H1 (cell line): ENCODE results near the gene DNMT3B. TPM values are rescaled to one million over a fixed set of nuclear protein-coding genes. Genes with fewer than 3 reads are reported as not detected.

Experiments used
- CTCF ChIA-PET: fragments of 300-600 bp; sonication (Branson Sonifier 250); formaldehyde crosslinking; loops from one replicate; lab custom pipeline; 2021; ENCODE audit not compliant: partially characterized antibody; lab: Charles Lee
- POLR2A ChIA-PET: fragments of 300-600 bp; sonication (Branson Sonifier 250); formaldehyde crosslinking; loops from one replicate; lab custom pipeline; 2021; ENCODE audit warnings: inconsistent platforms; ENCODE audit not compliant: partially characterized antibody; lab: Charles Lee
- DNase-seq, 2 experiments: peaks; one replicate each; pipeline versions ENCODE4 v3.0.0 to v3.0.0-alpha.2; 2010 to 2022; ENCODE audit warnings: low spot score in 2 of 2, low read depth in 1 of 2, mixed read lengths in 1 of 2
- FAIRE-seq: peaks from 2 replicates; lab custom pipeline; 2011; peaks lifted over from hg19 to GRCh38; lab: Jason Lieb, UNC
- H2AFZ ChIP-seq: 2 replicates; pipeline ENCODE4 v1.8.1; 2012; ENCODE audit warnings: low read length, inconsistent platforms
- H2AK5ac ChIP-seq: 2 replicates; pipeline ENCODE4 v1.6.1; 2013; ENCODE audit warnings: low read depth, low read length
- H2BK120ac ChIP-seq: replicated peaks from 2 replicates; pipeline ENCODE3; 2013; ENCODE audit warnings: low read depth, low read length, inconsistent platforms
- H2BK12ac ChIP-seq: 2 replicates; pipeline ENCODE4 v1.6.1; 2013; ENCODE audit warnings: low read depth, low read length
- H2BK15ac ChIP-seq: 2 replicates; pipeline ENCODE4 v1.6.1; 2013; ENCODE audit warnings: low read length
- H2BK20ac ChIP-seq: 2 replicates; pipeline ENCODE4 v1.6.1; 2013; ENCODE audit warnings: low read length
- H2BK5ac ChIP-seq: 2 replicates; pipeline ENCODE4 v1.6.1; 2013; ENCODE audit warnings: low read depth, low read length
- H3K14ac ChIP-seq: 2 replicates; pipeline ENCODE4 v1.6.1; 2013; ENCODE audit warnings: inconsistent platforms; ENCODE audit not compliant: insufficient read length
- H3K18ac ChIP-seq: 2 replicates; pipeline ENCODE4 v1.6.1; 2013; ENCODE audit warnings: low read length; ENCODE audit errors: extremely low read depth
- H3K23ac ChIP-seq: 2 replicates; pipeline ENCODE4 v1.6.1; 2013; ENCODE audit warnings: inconsistent platforms; ENCODE audit not compliant: insufficient read length
- H3K23me2 ChIP-seq: 2 replicates; pipeline ENCODE4 v1.6.1; 2013; ENCODE audit warnings: low read depth, low read length
- H3K27ac ChIP-seq: 2 replicates; pipeline ENCODE4 v1.6.1; 2011; ENCODE audit warnings: low read depth, low read length, inconsistent platforms
- H3K27me3 ChIP-seq, 4 experiments: replicated peaks in 1 of 4; 1 replicate in 1 of 4; 2 replicates in 3 of 4; pipeline versions ENCODE4 v1.6.1 to v1.8.1; 2011 to 2013; ENCODE audit warnings: low read length in 3 of 4, mild to moderate bottlenecking in 3 of 4, inconsistent platforms in 2 of 4, mixed read lengths in 2 of 4, moderate library complexity in 1 of 4; ENCODE audit not compliant: control insufficient read depth in 3 of 4, insufficient read depth in 3 of 4; ENCODE audit errors: extremely low read depth in 1 of 4
- H3K36me3 ChIP-seq, 4 experiments: 2 replicates each; pipeline versions ENCODE4 v1.6.1 to v1.8.1; 2011 to 2013; ENCODE audit warnings: mild to moderate bottlenecking in 4 of 4, low read length in 3 of 4, moderate library complexity in 2 of 4, control low read depth in 1 of 4, inconsistent platforms in 1 of 4; ENCODE audit not compliant: insufficient read depth in 4 of 4, control insufficient read depth in 2 of 4
- H3K4ac ChIP-seq: replicated peaks from 2 replicates; pipeline ENCODE3; 2013; ENCODE audit warnings: low read length, low read depth, mixed read lengths, inconsistent platforms; ENCODE audit not compliant: insufficient read length
- H3K4me1 ChIP-seq, 4 experiments: replicated peaks in 1 of 4; 1 replicate in 1 of 4; 2 replicates in 3 of 4; pipeline versions ENCODE4 v1.6.1 to v1.8.1; 2011 to 2013; ENCODE audit warnings: low read length in 3 of 4, inconsistent platforms in 2 of 4, mixed read lengths in 1 of 4; ENCODE audit not compliant: insufficient read depth in 4 of 4, control insufficient read depth in 3 of 4
- H3K4me2 ChIP-seq, 2 experiments: 2 replicates each; pipeline versions ENCODE4 v1.6.1 to v1.8.1; 2011 to 2013; ENCODE audit warnings: low read depth in 2 of 2, low read length in 2 of 2, control low read depth in 1 of 2, inconsistent platforms in 1 of 2, mild to moderate bottlenecking in 1 of 2; ENCODE audit not compliant: insufficient read depth in 1 of 2
- H3K4me3 ChIP-seq, 4 experiments: fragments of 200-600, 300-600 bp in 1 of 4; sonication (generic), shearing (Covaris generic), sonication (Bioruptor Twin) in 1 of 4; 2 replicates each; pipeline versions ENCODE4 v1.5.1 to v1.8.1; 2011 to 2016; ENCODE audit warnings: low read length in 4 of 4, low read depth in 3 of 4, control low read depth in 2 of 4, inconsistent platforms in 2 of 4, mild to moderate bottlenecking in 2 of 4, mixed read lengths in 1 of 4, moderate library complexity in 1 of 4; ENCODE audit not compliant: insufficient read depth in 2 of 4; ENCODE audit errors: extremely low read depth in 1 of 4
- H3K56ac ChIP-seq: replicated peaks from 2 replicates; pipeline ENCODE3; 2013; ENCODE audit warnings: low read depth, mild to moderate bottlenecking, mixed read lengths, low read length, inconsistent platforms; ENCODE audit not compliant: insufficient read length
- H3K79me1 ChIP-seq: 2 replicates; pipeline ENCODE4 v1.6.1; 2013; ENCODE audit warnings: low read depth, low read length, control low read depth
- H3K79me2 ChIP-seq, 2 experiments: 2 replicates each; pipeline versions ENCODE4 v1.6.1 to v1.8.1; 2012 to 2013; ENCODE audit warnings: low read length in 2 of 2, mild to moderate bottlenecking in 2 of 2, inconsistent platforms in 1 of 2; ENCODE audit not compliant: insufficient read depth in 2 of 2, control insufficient read depth in 1 of 2
- H3K9ac ChIP-seq, 4 experiments: replicated peaks in 1 of 4; 1 replicate in 1 of 4; 2 replicates in 3 of 4; pipeline versions ENCODE4 v1.6.1 to v1.8.1; 2011 to 2013; ENCODE audit warnings: low read depth in 3 of 4, low read length in 3 of 4, control low read depth in 2 of 4, mild to moderate bottlenecking in 2 of 4, moderate library complexity in 2 of 4, inconsistent platforms in 1 of 4; ENCODE audit errors: extremely low read depth in 1 of 4
- H3K9me3 ChIP-seq, 2 experiments: 2 replicates each; pipeline versions ENCODE4 v1.6.1 to v1.8.1; 2012 to 2013; ENCODE audit warnings: mild to moderate bottlenecking in 2 of 2, moderate library complexity in 2 of 2, control low read depth in 1 of 2, inconsistent platforms in 1 of 2, low read depth in 1 of 2, low read length in 1 of 2, mixed read lengths in 1 of 2; ENCODE audit not compliant: insufficient read depth in 2 of 2
- H4K20me1 ChIP-seq, 2 experiments: replicated peaks in 1 of 2; 2 replicates each; pipeline versions ENCODE3 to v1.8.1; 2011 to 2013; ENCODE audit warnings: inconsistent platforms in 2 of 2, low read length in 2 of 2, mild to moderate bottlenecking in 1 of 2; ENCODE audit not compliant: insufficient read depth in 2 of 2, control insufficient read depth in 1 of 2
- H4K5ac ChIP-seq: 2 replicates; pipeline ENCODE4 v1.6.1; 2013; ENCODE audit warnings: low read length, low read depth, mixed read lengths, inconsistent platforms; ENCODE audit not compliant: insufficient read length
- H4K8ac ChIP-seq: 2 replicates; pipeline ENCODE4 v1.8.0; 2013; ENCODE audit warnings: mild to moderate bottlenecking, moderate library complexity, low read length, inconsistent platforms; ENCODE audit not compliant: insufficient read depth; ENCODE audit errors: extremely low read depth
- H4K91ac ChIP-seq: replicated peaks from 2 replicates; pipeline ENCODE3; 2013; ENCODE audit warnings: low read length, mixed read lengths, inconsistent platforms; ENCODE audit not compliant: insufficient read length
- BCL11A ChIP-seq, 2 experiments: IDR thresholded peaks; one replicate each; pipeline ENCODE4 v1.6.1; 2011; ENCODE audit warnings: low read depth in 2 of 2, low read length in 2 of 2, mild to moderate bottlenecking in 2 of 2
- HDAC6 ChIP-seq: IDR thresholded peaks from one replicate; pipeline ENCODE4 v1.7.1; 2012; ENCODE audit warnings: low read depth, mild to moderate bottlenecking, inconsistent platforms, low read length, moderate library complexity
- RXRA ChIP-seq: IDR thresholded peaks from 2 replicates; pipeline ENCODE4 v1.6.1; 2011; ENCODE audit warnings: low read depth, mild to moderate bottlenecking, low read length, moderate library complexity; ENCODE audit not compliant: insufficient read depth
- TAF7 ChIP-seq: optimal IDR thresholded peaks from 2 replicates; pipeline ENCODE3; 2011; ENCODE audit warnings: low read depth, mild to moderate bottlenecking, inconsistent platforms, low read length, moderate library complexity, borderline replicate concordance
- WGBS, 2 experiments: shearing (Covaris generic) in 1 of 2; methylation state at CpG; one replicate each; pipeline versions ENCODE4 v1.1.6 to v1.1.7; 2013 to 2015; ENCODE audit warnings: low lambda C conversion rate in 2 of 2, mixed read lengths in 2 of 2, inconsistent platforms in 1 of 2, low coverage in 1 of 2, missing lambda C conversion rate in 1 of 2; ENCODE audit not compliant: insufficient replicate concordance in 2 of 2, insufficient coverage in 1 of 2, insufficient read length in 1 of 2; ENCODE audit errors: extremely low coverage in 1 of 2, missing lambda C conversion rate in 1 of 2; 5-methylcytosine and 5-hydroxymethylcytosine counted together
- polyA plus RNA-seq, 7 experiments: library from polyadenylated mRNA; depleted of rRNA in 3 of 7; stranded (reverse) in 5 of 7; unstranded in 2 of 7; fragments of >200 nt in 5 of 7; fragments of 200-250 nt in 2 of 7; gene quantifications; 1 replicate in 5 of 7; 2 replicates in 1 of 7; 4 replicates in 1 of 7; pipeline versions ENCODE4 v1.2.1 to v1.2.3, GENCODE V29; 2011 to 2013; ENCODE audit warnings: missing spikeins in 2 of 7, mixed read lengths in 2 of 7
- total RNA-seq: library from RNA; stranded (reverse); fragmentation: NEBNext Ultra II Directional; extraction: Animal tissue kit (Norgen Biotek cat#: 25700); gene quantifications from 2 replicates; pipeline ENCODE4 v1.2.1, GENCODE V29; 2021

The DNMT3B gene
- total and polyA plus RNA-seq, 2 of the 8 experiments (the other 6 are each of a cell fraction or from before 2014, with no cell fraction given): 433 to 1,016 TPM

DNA sequence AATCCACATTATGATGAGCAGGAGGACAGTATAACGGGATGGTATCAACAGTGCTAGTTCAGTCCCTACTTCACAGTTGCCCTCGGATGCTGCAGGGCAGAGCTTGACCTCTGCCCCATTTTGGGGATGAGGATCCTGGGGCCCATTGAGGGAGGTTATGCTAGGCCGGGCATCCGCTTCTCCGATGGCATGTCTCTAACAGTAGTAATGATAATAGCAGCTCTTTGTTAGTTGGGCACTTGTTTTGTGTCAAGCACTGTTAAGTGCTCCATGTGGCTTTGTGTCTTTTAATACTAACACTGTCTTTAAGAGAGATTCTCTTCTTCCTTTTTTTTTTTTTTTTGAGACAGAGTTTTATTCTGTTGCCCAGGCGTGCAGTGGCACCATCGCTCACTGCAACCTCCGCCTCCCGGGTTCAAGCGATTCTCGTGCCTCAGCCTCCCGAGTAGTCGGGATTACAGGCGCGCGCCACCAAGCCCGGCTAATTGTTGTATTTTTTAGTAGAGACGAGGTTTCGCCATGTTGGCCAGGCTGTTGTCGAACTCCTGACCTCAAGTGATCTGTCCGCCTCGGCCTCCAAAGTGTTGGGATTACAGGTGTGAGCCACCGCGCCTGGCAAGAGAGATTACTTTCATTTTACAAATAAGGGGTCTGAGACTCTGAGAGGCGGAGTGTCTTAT lies 58.7 kb downstream of the DNMT3B start:
- Histone ChIP-seq H3K56ac (peak overlapping the region; percentile 95), H3K9ac (peak overlapping the region in 3 of 4 experiments; percentile 82 to 92 (median 83); a peak in 6 of 7 replicates), H3K36me3 (peaks cover 0 to 3% (median 0%) of the 10 kb centered on the region in 4 experiments; a peak in 3 of 8 replicates), H3K23me2 (peaks cover 5% of the 10 kb centered on the region; the same call in 1 of the 2 replicates), H3K27me3 (peaks cover 0 to 2% (median 0%) of the 10 kb centered on the region in 4 experiments; a peak in 1 of 7 replicates), H2BK12ac (no peak overlapping the region; the same call in 1 of the 2 replicates), H3K9me3 (no peaks in the 10 kb centered on the region), H2BK120ac (no peak overlapping the region), H3K18ac (peak overlapping the region; percentile 97), H2AK5ac (no peak overlapping the region; the same call in 1 of the 2 replicates), H3K79me1 (peaks cover 12% of the 10 kb centered on the region)
- FAIRE-seq (no peak), DNase-seq (no peak)
- CTCF ChIA-PET: interaction anchor here (0.8 to 2.0 kb wide), 6 partner anchors 17 to 149 kb away, joined by 3 to 5 read pairs (median 3); partner anchors contain the start of gene EFCAB8
- no peak for TF ChIP-seq TAF7
- no peak for TF ChIP-seq HDAC6
- no peak for TF ChIP-seq RXRA
- no peak for TF ChIP-seq BCL11A (IDR thresholded peaks at IDR 0.05; ENCODE audit: low read depth in 2 of 2, low read length in 2 of 2)
- TF ChIP-seq, all 59 proteins: peak for 0
- no peak overlapping the region for H3K14ac ChIP-seq
- 0 out of 2 replicates have a peak overlapping the region, but pooled peaks have one; percentile 91 for H2BK5ac ChIP-seq
- 0 out of 2 replicates have a peak overlapping the region, but pooled peaks have one; percentile 96 for H3K27ac ChIP-seq
- peaks cover 0 to 12% (median 4%) of the 10 kb centered on the region in 4 experiments for H3K4me1 ChIP-seq
- H3K79me2 ChIP-seq: peaks cover 46 to 55% of the 10 kb centered on the region in 2 experiments
- H3K23ac ChIP-seq: no peak overlapping the region
- peak overlapping the region; percentile 94 for H4K91ac ChIP-seq
- no peak overlapping the region for H2BK15ac ChIP-seq
- H4K5ac ChIP-seq: peak overlapping the region; percentile 81
- POLR2A ChIA-PET: interaction anchor here (0.7 to 5.4 kb wide), 15 partner anchors 9 to 74 kb away, joined by 3 to 51 read pairs (median 5); partner anchors contain the start of gene EFCAB8
- no peak overlapping the region for H2BK20ac ChIP-seq
- no peak overlapping the region for H4K8ac ChIP-seq
- peak overlapping the region; percentile 75 to 96 (median 85); a peak in 7 of 8 replicates for H3K4me3 ChIP-seq
- WGBS, 2 experiments: 83% methylated on average over 23 of the region's 25 CpGs; no CpG with 5 or more reads in 1 of the 2 experiments
- peaks cover 15 to 26% of the 10 kb centered on the region in 2 experiments for H4K20me1 ChIP-seq
- no peak overlapping the region for H2AFZ ChIP-seq
- H3K4me2 ChIP-seq: peak overlapping the region; percentile 78 to 88
- H3K4ac ChIP-seq: peak overlapping the region; percentile 27
